ENCODE results near the gene DHX30. TPM values are rescaled to one million over a fixed set of nuclear protein-coding genes. Genes with fewer than 3 reads are reported as not detected.

The DHX30 gene
- total RNA-seq, 1 donor from 2014 or later, result 53.2 TPM

- FAIRE-seq (peak; percentile 47), DNase-seq (ENCODE audit: low read depth) (no peak)
- H3K27me3 ChIP-seq (ENCODE audit: control insufficient read depth, insufficient read depth, low read length), result no peaks in the 10 kb centered on the region
- no peak for TF ChIP-seq CTCF (IDR thresholded peaks at IDR 0.05; ENCODE audit: insufficient read depth, low read length, severe bottlenecking)
- no peak overlapping the region for H3K4me3 ChIP-seq (ENCODE audit: low read depth, low read length)
- H3K36me3 ChIP-seq (ENCODE audit: control insufficient read depth, insufficient read depth, low read length), result peaks cover 32% of the 10 kb centered on the region
Observed at GRCh38 chr3:47857151-47857550, 54.2 kb downstream of the DHX30 start.

- Histone ChIP-seq H3K27me3 (ENCODE audit: control insufficient read depth, insufficient read depth, low read length) (no peaks in the 10 kb centered on the region), H3K4me3 (ENCODE audit: low read depth, low read length) (no peak overlapping the region), H3K36me3 (ENCODE audit: control insufficient read depth, insufficient read depth, low read length) (peaks cover 31% of the 10 kb centered on the region)
- DNase-seq (ENCODE audit: low read depth) (no peak), FAIRE-seq (no peak)
- no peak for TF ChIP-seq CTCF (IDR thresholded peaks at IDR 0.05; ENCODE audit: insufficient read depth, low read length, severe bottlenecking)
Observed at GRCh38 chr3:47859956-47860605, 57.1 kb downstream of the DHX30 start.

- DNase-seq (ENCODE audit: low read depth) (no peak), FAIRE-seq (no peak)
- Histone ChIP-seq H3K4me3 (ENCODE audit: low read depth, low read length) (no peak overlapping the region), H3K27me3 (ENCODE audit: control insufficient read depth, insufficient read depth, low read length) (no peaks in the 10 kb centered on the region), H3K36me3 (ENCODE audit: control insufficient read depth, insufficient read depth, low read length) (peaks cover 38% of the 10 kb centered on the region)
- no peak for TF ChIP-seq CTCF (IDR thresholded peaks at IDR 0.05; ENCODE audit: insufficient read depth, low read length, severe bottlenecking)
Observed at GRCh38 chr3:47863391-47864128, 60.6 kb downstream of the DHX30 start.

- DNase-seq (ENCODE audit: low read depth), result no peak
- TF ChIP-seq CTCF (IDR thresholded peaks at IDR 0.05; ENCODE audit: insufficient read depth, low read length, severe bottlenecking), result no peak
- Histone ChIP-seq H3K36me3 (ENCODE audit: control insufficient read depth, insufficient read depth, low read length) (peaks cover 48% of the 10 kb centered on the region), H3K27me3 (ENCODE audit: control insufficient read depth, insufficient read depth, low read length) (no peaks in the 10 kb centered on the region), H3K4me3 (ENCODE audit: low read depth, low read length) (no peak overlapping the region)
- FAIRE-seq, result no peak
Observed at GRCh38 chr3:47865192-47865591, 62.3 kb downstream of the DHX30 start.

- FAIRE-seq (peak; percentile 52), DNase-seq (ENCODE audit: low read depth) (no peak)
- no peak overlapping the region for H3K4me3 ChIP-seq (ENCODE audit: low read depth, low read length)
- no peaks in the 10 kb centered on the region for H3K27me3 ChIP-seq (ENCODE audit: control insufficient read depth, insufficient read depth, low read length)
- peaks cover 54% of the 10 kb centered on the region for H3K36me3 ChIP-seq (ENCODE audit: control insufficient read depth, insufficient read depth, low read length)
- no peak for TF ChIP-seq CTCF (IDR thresholded peaks at IDR 0.05; ENCODE audit: insufficient read depth, low read length, severe bottlenecking)
Observed at GRCh38 chr3:47867451-47868044, 64.6 kb downstream of the DHX30 start.
